ENCODE data around the gene ZNF365. TPM values are rescaled to one million over a fixed set of nuclear protein-coding genes. Genes with fewer than 3 reads are reported as not detected.
"Not testable (repeated sequence)": the region's sequence is repeated elsewhere in the genome, so short reads cannot be mapped to it uniquely, and the experiment has no call there.

ZNF365 gene, protein sequence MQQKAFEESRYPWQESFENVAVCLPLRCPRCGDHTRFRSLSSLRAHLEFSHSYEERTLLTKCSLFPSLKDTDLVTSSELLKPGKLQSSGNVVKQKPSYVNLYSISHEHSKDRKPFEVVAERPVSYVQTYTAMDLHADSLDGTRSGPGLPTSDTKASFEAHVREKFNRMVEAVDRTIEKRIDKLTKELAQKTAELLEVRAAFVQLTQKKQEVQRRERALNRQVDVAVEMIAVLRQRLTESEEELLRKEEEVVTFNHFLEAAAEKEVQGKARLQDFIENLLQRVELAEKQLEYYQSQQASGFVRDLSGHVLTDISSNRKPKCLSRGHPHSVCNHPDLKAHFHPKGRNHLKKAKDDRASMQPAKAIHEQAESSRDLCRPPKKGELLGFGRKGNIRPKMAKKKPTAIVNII
- 1.0 and 1.6 TPM in 2 replicates for total RNA-seq (2014; rRNA removed; shearing (Covaris generic))
- polyA plus RNA-seq (2015; cell fraction: cytosol; rRNA removed): 1.4 and 2.0 TPM in 2 replicates
- 3.6 and 4.0 TPM in 2 replicates for polyA plus RNA-seq (2015; cell fraction: nucleus; rRNA removed)

DNA sequence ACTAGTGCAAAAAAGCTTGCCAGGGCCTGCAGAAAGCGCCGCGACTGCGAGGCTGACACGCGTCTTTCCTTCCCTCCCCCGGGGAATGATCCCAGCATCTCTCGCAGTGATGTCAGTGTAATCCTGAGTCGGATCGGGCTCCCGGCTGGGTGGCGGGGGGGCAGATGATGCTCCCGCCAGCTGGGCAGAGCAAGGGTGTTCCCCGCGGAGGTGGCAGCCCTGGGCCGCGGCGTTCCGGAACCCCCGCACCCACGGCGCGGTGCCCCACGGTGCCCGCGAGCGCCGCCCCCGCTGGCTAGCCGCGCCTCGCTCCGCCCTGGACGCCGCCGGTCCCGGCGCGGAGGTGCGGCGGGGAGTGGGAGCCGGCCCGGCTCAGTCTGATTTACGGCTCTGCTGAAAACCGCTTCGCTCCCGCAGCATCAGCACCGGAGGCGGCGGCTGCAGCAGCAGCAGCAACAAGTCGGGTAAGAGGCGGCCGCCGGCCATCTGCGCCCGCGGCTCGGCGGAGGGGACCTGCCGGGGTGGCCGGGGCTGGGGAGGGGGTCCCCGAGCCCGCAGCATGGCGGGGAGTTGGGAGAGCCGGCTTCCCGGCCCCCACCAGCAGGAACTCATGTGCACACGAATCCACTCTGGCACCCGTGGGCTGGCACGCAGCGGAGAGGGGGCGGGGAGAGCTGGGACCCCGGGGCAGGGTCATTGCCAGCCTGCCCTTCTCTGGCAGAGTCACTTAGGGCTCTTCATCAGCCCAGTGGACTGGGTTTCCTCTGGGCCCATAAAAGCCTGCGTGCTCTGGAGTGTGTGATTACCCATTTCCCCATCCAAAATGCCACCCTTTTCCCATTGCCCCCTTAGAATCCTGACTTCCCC lies at the start of gene ZNF365:
TSS of gene ZNF365 (plus strand) at position 375 of the 867 bp plus-strand sequence. CDS start 1,825 bp downstream, outside the sequence.
- peak; percentile 32 for DNase-seq (ENCODE audit: low read depth, low spot score)
- in situ Hi-C loops (cut with HindIII; ENCODE audit: low pct_unique_long_range_greater_than_20kb, low sequenced_read_pairs): no loop called here

DNA sequence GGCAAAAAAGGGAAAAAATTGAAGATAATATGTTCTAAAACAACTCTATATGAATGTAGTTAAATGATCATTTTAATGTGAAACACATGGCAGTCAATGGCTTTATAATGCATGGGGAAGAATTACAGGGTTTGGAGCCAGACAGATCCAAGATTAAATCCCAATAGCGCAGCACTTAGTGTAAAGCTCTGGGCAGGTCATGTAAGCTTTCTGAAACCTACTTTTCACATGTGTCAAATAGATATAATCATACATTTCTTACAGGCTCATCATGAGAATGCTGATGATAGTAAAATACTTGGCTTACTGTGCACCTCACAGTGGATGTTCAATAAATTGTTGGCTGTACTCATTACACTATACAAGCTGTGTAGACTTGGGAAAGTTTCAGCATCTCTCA lies 48.0 kb upstream of the ZNF365 start:
- in situ Hi-C loops (cut with HindIII; ENCODE audit: low pct_unique_long_range_greater_than_20kb, low sequenced_read_pairs): no loop called here
- DNase-seq (ENCODE audit: low read depth, low spot score): no peak

DNA sequence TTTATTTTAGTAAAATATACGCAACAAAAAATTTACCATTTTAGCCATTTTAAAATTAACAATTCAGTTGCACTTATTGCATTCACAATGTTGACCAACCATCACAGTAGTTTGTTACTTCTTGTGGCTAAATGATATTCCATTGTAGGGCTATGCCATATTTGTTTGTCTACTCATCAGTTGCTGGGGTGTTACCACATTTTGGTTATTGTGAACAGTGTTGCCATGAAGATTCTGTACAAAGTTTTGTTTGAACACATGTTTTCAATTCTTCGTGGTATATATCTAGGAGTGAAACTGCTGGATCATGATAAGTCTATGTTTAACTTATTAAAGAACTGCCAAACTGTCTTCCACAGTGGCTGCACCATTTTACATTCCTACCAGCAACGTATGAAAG lies 46.3 kb upstream of the ZNF365 start:
- in situ Hi-C loops (cut with HindIII; ENCODE audit: low pct_unique_long_range_greater_than_20kb, low sequenced_read_pairs): no loop called here

DNA sequence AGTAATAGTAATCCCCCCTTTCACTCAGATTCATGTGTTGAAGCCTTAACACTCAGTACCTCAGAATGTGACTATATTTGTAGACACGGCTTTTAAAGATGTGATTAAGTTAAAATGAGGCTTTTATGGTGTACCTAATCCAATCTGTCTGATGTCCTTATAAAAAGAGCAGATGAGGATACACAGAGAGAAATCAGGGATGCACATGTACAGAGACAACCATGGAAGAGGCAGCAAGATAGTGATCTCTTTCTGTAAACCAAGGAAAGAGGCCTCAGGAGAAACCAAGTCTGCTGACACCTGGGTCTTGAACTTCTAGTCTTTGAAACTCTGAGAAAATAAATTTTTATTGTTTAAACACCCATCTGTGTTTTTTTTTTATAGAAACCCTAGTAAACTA lies 44.0 kb upstream of the ZNF365 start:
- DNase-seq (ENCODE audit: low read depth, low spot score): no peak
- in situ Hi-C loops (cut with HindIII; ENCODE audit: low pct_unique_long_range_greater_than_20kb, low sequenced_read_pairs): no loop called here

More for the DNA sequence above, 46.3 kb upstream of the ZNF365 start:
- DNase-seq (ENCODE audit: low read depth, low spot score): no peak

DNA sequence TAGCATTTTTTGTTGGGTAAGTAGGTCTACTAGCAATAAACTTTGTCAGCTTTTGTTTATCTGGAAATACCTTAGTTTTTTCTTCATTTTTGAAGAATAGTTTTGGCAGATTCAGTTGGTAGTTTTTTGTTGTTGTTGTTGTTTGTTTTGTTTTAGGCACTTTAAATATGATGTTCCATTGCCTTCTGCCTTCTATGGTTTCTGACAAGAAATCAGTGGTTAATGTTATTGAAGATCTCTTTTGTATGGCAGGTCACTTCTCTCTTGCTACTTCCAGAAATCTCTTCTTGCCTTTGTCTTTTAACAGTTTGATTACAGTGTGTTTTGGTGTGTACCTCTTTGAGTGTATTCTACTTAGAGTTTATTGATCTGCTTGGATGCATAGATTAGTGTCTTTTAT lies 41.8 kb upstream of the ZNF365 start:
- in situ Hi-C loops (cut with HindIII; ENCODE audit: low pct_unique_long_range_greater_than_20kb, low sequenced_read_pairs): no loop called here
- DNase-seq (ENCODE audit: low read depth, low spot score): no peak

DNA sequence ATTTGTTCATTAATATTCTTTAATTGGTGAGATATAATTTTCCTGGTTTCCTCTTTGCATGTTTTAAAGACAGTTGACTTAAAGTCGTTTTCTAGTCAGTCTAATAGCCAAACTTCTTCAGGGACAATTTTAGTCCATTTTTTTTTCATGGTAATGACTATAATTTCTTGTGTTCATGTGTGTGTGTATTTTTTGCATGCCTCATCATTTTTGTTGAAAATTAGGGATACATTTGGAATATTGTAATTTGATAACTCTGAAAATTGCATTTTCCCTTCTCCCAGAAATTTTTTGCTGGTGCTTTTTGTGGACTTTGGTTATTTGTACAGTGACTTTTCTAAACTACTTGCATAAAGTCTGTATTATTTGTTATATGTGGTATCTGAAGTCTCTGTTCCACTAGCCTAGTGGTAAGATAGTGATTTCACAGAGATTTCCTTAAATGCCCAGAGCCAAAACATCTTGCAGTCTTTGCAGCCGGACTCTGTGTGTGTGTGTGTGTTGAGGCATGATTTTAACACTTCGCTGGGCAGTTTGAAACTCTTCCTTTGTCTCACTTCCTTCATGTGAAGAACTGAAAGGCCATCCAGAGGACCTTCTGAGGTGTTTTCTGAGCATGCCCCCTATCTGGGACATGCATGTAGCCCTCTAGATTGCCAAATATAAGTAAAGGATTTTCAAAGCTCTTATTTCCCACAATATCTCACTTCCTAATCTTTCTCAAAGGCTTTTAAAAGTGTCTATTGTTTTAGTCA lies 40.9 kb upstream of the ZNF365 start:
- DNase-seq (ENCODE audit: low read depth, low spot score): no peak
- in situ Hi-C loops (cut with HindIII; ENCODE audit: low pct_unique_long_range_greater_than_20kb, low sequenced_read_pairs): no loop called here

DNA sequence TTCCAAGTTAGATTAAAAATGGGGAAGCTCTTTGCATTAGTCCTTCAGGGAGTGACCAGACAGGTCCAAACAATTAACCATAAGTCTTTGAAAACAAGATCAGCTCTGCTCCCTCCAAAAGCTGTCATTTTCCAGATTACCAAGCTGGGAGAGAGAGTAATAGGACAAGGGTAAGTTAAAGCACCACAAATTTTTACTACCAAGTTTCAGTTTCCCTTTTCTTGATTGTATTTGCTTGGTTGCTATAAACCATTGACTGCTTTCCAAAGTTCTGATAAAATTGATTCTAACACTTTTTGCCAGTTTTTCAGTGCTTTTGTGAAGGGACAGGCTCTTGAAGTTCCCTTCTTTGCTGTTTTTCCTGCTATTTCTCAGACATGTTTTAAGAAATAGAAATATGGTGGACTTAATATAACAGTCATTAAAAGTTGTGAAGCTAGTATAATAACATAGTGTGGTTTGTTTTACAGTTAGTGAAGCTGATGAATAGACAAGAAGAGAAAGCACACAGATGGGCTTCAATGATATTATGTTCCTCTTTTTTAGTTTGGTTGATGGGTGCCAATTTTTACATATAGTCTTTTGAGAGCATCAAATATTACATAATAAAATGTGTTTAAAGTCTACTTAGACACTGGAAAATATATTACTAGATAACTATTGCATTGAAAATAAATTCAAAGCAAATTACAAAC lies 40.0 kb upstream of the ZNF365 start:
- in situ Hi-C loops (cut with HindIII; ENCODE audit: low pct_unique_long_range_greater_than_20kb, low sequenced_read_pairs): no loop called here
- no peak for DNase-seq (ENCODE audit: low read depth, low spot score)

DNA sequence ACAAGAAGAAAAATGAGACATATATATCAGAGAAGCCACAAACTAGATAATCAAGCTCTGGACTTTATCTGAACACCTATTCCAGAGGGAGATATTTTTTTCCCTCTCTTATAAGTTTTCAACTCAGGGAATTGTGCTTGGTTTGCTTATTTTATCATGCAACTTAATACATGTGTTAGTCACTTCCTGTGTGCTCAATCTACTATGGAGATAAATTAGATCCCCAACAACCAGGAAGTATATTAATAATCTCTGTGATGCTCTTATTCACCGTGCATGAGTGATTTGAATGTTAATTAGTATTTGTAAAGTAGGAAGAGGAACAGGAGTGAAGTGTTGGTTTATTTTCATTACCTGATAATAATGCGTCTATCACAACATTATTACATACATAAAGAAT lies 38.8 kb upstream of the ZNF365 start:
- no peak for DNase-seq (ENCODE audit: low read depth, low spot score)

DNA sequence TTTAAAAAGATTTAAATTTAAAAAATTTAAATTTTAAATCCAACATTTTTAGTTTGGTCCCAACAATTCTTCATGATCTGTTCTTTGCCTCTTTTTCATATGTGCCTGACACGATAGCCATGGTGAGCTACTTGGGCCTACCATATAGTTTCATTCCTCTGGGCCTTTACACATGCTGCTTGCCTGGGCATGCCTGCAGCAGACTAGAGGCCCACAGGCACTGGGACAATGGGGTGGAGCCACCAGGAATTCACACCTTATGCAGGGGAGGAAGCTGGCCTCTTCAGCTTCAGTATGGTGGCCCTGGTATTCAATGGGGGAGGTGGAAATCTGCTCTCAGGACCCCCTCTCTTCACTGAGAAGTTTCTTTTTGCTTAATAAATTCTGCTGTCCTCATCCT lies 37.8 kb upstream of the ZNF365 start:
- DNase-seq (ENCODE audit: low read depth, low spot score): no peak
- in situ Hi-C loops (cut with HindIII; ENCODE audit: low pct_unique_long_range_greater_than_20kb, low sequenced_read_pairs): no loop called here

More for the DNA sequence above, 38.8 kb upstream of the ZNF365 start:
- in situ Hi-C loops (cut with HindIII; ENCODE audit: low pct_unique_long_range_greater_than_20kb, low sequenced_read_pairs): no loop called here

DNA sequence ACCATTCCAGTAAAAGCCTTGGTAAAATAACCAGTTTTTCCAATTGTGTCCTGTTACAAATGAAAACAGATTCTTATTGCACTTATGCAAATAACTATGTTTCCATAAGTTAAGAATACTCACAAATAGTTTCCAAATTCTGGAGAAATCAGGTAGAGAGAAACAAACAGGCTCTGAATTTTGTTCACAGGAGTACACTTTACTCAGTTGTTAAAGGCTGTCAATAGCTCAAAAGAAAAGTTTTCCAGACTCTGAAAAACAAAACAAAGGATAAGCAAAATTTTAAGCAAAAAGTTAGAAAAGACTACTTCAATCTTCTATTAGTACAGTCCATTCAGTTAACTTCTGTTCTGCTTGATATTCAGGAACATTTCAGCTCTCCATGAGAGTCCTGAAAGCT lies 32.8 kb upstream of the ZNF365 start:
- in situ Hi-C loops (cut with HindIII; ENCODE audit: low pct_unique_long_range_greater_than_20kb, low sequenced_read_pairs): no loop called here

DNA sequence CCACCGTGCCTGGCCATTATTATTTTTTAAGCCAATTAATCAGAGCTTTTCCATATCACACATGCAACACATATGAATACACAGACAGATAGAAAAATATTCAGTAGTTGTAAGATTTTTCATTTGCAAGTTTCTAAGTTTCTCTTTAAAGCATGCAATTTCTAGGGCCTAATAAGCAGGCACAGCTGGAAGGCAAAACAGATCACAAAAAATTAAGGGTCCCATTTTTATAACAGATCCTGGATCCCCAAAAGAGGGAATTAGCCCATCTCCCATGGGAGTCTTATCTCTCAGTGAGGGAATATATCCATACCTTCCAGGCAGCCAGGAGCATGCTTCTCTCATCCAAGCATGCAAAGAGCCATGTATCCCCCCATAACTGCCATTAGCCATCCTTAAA lies 31.2 kb upstream of the ZNF365 start:
- no peak for DNase-seq (ENCODE audit: low read depth, low spot score)
- in situ Hi-C loops (cut with HindIII; ENCODE audit: low pct_unique_long_range_greater_than_20kb, low sequenced_read_pairs): no loop called here

More for the DNA sequence above, 32.8 kb upstream of the ZNF365 start:
- no peak for DNase-seq (ENCODE audit: low read depth, low spot score)

DNA sequence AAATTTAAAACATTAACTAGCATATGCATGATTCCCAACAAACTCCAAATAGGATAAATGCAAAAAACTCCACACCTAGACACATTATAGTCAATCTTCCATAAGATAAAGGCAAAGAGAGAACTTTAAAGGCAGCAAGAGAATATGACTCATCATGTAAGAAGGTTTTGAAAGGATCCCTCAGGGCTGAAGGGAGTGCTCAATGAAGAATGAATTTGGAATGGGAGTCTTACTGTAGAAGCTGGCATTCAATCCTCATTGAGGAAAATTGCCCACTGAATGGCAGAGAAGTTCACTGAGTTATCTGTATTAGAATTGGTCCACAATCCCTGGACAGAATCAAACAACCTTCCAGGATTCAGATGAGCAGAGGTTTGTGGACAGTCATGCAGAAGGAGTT lies 26.1 kb upstream of the ZNF365 start:
- no peak for DNase-seq (ENCODE audit: low read depth, low spot score)
- in situ Hi-C loops (cut with HindIII; ENCODE audit: low pct_unique_long_range_greater_than_20kb, low sequenced_read_pairs): no loop called here

DNA sequence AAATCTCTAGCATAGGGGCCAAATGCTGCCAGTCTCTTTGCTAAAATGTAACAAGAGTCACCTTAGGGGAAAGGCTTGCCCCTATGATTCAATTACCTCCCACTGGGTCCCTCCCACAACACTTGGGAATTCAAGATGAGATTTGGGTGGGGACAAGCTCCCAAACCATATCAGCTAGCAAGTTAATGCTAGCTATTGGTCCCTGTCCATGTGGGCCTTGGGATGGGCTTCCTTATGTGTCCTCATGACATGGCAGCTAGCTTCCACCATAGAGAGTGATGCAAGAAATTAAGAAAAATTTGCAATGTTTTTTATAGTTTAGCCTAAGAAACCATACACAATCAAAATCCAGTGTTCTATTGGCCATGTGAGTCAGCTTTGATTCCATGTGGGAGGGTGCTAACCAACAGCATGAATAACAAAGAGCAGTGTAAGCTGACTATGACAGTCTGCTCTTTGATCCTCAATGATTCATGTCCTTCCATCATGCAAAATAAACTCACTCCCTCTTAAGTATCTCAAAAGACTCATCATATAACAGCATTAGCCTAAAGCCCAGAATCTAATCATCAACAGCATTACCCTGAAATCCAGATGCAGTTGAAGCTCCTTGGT lies 21.7 kb upstream of the ZNF365 start:
- DNase-seq (ENCODE audit: low read depth, low spot score): no peak
- in situ Hi-C loops (cut with HindIII; ENCODE audit: low pct_unique_long_range_greater_than_20kb, low sequenced_read_pairs): no loop called here

DNA sequence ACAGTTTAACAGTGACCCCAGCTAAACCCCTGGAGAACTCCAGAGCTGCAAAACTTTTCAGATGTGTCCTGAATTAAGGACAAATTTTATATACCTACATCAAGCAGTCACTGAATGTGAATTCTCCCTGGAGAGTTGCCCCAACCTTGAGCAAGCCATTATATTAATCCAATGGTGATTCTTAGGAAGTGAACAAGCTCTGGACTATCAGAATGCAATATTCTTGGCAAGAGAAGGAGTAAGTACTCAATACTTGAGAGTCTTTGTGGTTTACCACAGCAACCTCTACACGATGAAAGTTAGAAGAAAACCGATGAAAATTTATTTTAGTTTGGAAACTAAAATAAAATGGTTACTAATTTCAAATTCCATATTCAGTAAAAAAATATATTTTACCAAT lies 19.3 kb upstream of the ZNF365 start:
- in situ Hi-C loops (cut with HindIII; ENCODE audit: low pct_unique_long_range_greater_than_20kb, low sequenced_read_pairs): no loop called here

DNA sequence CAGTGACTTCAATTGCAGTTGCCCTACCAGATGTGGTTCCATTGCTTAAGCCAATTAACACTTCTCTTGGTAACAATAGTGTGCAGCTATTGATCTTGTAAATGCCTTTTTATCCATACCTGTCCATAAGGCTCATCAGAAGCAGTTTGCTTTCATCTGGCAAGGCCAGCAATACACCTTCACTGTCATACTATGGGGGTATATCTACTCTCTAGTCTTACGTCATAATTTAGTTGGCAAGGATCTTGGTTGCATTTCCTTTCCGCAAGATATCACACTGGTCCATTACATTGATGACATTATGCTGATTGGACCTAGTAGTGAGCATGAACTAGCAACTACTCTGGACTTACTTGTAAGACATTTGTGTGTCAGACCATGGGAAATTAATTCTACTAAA lies 17.7 kb upstream of the ZNF365 start:
- DNase-seq (ENCODE audit: low read depth, low spot score): no peak
- in situ Hi-C loops (cut with HindIII; ENCODE audit: low pct_unique_long_range_greater_than_20kb, low sequenced_read_pairs): no loop called here

More for the DNA sequence above, 19.3 kb upstream of the ZNF365 start:
- DNase-seq (ENCODE audit: low read depth, low spot score): no peak

DNA sequence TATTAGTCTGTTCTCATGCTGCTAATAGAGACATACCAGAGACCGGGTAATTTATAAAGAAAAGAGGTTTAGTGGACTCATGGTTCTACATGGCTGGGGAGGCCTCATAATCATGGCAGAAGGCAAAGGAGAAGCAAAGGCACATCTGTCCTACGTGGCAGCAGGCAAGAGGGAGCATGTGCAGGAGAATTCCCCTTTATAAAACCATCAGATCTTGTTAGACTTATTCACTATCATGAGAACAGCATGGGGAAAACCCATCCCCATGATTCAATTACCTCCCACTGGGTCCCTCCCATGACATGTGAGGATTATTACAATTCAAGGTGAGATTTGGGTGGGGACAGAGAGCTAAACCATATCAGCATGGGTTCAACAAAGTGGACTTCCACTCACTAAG lies 16.0 kb upstream of the ZNF365 start:
- DNase-seq (ENCODE audit: low read depth, low spot score); in situ Hi-C loops (cut with HindIII; ENCODE audit: low pct_unique_long_range_greater_than_20kb, low sequenced_read_pairs): not testable (repeated sequence)

DNA sequence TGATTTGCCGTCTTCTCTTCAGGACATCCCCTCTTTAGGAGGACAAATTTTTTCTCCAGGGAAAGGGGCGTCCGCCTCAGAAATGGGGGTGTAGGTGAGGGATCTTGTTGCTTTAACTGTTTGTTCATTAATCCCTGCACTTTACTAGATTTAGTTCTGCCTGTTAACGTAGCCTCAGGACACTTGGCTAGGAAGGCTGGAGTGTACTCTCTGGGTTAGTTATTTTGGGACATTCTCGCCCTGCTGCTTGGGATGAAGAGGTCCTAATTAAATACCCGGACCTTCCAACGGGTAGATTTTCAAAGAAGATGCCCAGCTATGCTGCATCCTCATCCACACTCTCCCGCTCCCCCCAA lies 552 bp upstream of the ZNF365 start:
- in situ Hi-C loops (cut with HindIII; ENCODE audit: low pct_unique_long_range_greater_than_20kb, low sequenced_read_pairs): no loop called here
- DNase-seq (ENCODE audit: low read depth, low spot score): no peak
